GM23338 (cell line): ENCODE measurements around the gene ENOSF1. TPM values are rescaled to one million over a fixed set of nuclear protein-coding genes. Genes with fewer than 3 reads are reported as not detected.
A peak's percentile ranks its signal among the peaks of the same experiment; 100 is the strongest.

ENCODE experiments used
- ATAC-seq: fragments of 200-7000 bp; cut with Tn5 transposase; 3 replicates; pipeline ENCODE4 v1.9.1; 2020
- DNase-seq: peaks from one replicate; pipeline ENCODE4 v3.0.0-alpha.2; 2015; ENCODE audit warnings: low spot score
- H2AFZ ChIP-seq: fragments of 200-600 bp; sonication (generic); 2 replicates; pipeline ENCODE4 v1.8.0; 2016; ENCODE audit warnings: antibody characterized with exemption, mild to moderate bottlenecking, moderate library complexity
- H3F3A ChIP-seq: fragments of 200-600 bp; sonication (generic); replicated peaks from 2 replicates; pipeline ENCODE4 v1.8.0; 2017; ENCODE audit warnings: antibody characterized with exemption, mixed run types, low read depth
- H3K27ac ChIP-seq: fragments of 200-600 bp; sonication (generic); 2 replicates; pipeline ENCODE4 v1.6.1; 2016; ENCODE audit warnings: low read depth
- H3K27me3 ChIP-seq: fragments of 200-600 bp; sonication (generic); 2 replicates; pipeline ENCODE4 v1.8.0; 2016; ENCODE audit warnings: mild to moderate bottlenecking, mixed run types, moderate library complexity; ENCODE audit not compliant: insufficient read depth
- H3K36me3 ChIP-seq: fragments of 200-600 bp; sonication (generic); 2 replicates; pipeline ENCODE4 v1.8.0; 2016; ENCODE audit warnings: mild to moderate bottlenecking; ENCODE audit not compliant: insufficient read depth
- H3K4me1 ChIP-seq: fragments of 200-600 bp; sonication (generic); 2 replicates; pipeline ENCODE4 v1.8.0; 2016; ENCODE audit warnings: mild to moderate bottlenecking, moderate library complexity; ENCODE audit not compliant: insufficient read depth
- H3K4me2 ChIP-seq: fragments of 200-600 bp; sonication (generic); 2 replicates; pipeline ENCODE4 v1.7.1; 2017; ENCODE audit warnings: mixed run types
- H3K4me3 ChIP-seq: fragments of 200-600 bp; sonication (generic); 2 replicates; pipeline ENCODE4 v1.6.1; 2016; ENCODE audit warnings: mixed run types
- H3K79me2 ChIP-seq: fragments of 200-600 bp; sonication (generic); replicated peaks from 2 replicates; pipeline ENCODE4 v1.8.0; 2017; ENCODE audit warnings: mild to moderate bottlenecking; ENCODE audit not compliant: insufficient read depth
- H3K9me2 ChIP-seq: fragments of 200-600 bp; sonication (generic); 2 replicates; pipeline ENCODE4 v1.8.0; 2017; ENCODE audit not compliant: insufficient read depth
- H4K20me1 ChIP-seq: fragments of 200-600 bp; sonication (generic); replicated peaks from 2 replicates; pipeline ENCODE4 v1.8.0; 2017; ENCODE audit warnings: mild to moderate bottlenecking; ENCODE audit not compliant: insufficient read depth
- H3K27ac Mint-ChIP-seq: 2 replicates; pipeline ENCODE4 v1.8.0; 2020; ENCODE audit warnings: inconsistent platforms, mild to moderate bottlenecking, moderate library complexity, mixed read lengths
- H3K27me3 Mint-ChIP-seq: 3 replicates; pipeline ENCODE4 v1.8.0; 2022; ENCODE audit warnings: low read depth, mild to moderate bottlenecking, moderate library complexity, mixed read lengths, inconsistent platforms; ENCODE audit not compliant: insufficient read depth, poor library complexity
- H3K36me3 Mint-ChIP-seq: 3 replicates; pipeline ENCODE4 v1.8.0; 2021; ENCODE audit warnings: low read depth, mild to moderate bottlenecking, inconsistent platforms, moderate library complexity, mixed read lengths
- H3K4me1 Mint-ChIP-seq: 3 replicates; pipeline ENCODE4 v1.8.0; 2020; ENCODE audit warnings: mild to moderate bottlenecking, inconsistent platforms, mixed read lengths
- H3K4me3 Mint-ChIP-seq: 3 replicates; pipeline ENCODE4 v1.8.0; 2021; ENCODE audit warnings: moderate library complexity, mild to moderate bottlenecking, inconsistent platforms, mixed read lengths
- H3K9me3 Mint-ChIP-seq: 3 replicates; pipeline ENCODE4 v1.8.0; 2020; ENCODE audit warnings: moderate library complexity, mild to moderate bottlenecking, inconsistent platforms, mixed read lengths
- CREB1 ChIP-seq: fragments of 250-450 bp; sonication (Bioruptor Pico); IDR thresholded peaks from 2 replicates; pipeline ENCODE4 v1.5.0; 2020; ENCODE audit warnings: low read depth, mild to moderate bottlenecking, moderate library complexity
- ETS1 ChIP-seq: IDR thresholded peaks from 2 replicates; pipeline ENCODE4 v1.6.1; 2016; ENCODE audit warnings: antibody characterized with exemption
- EZH2 ChIP-seq: fragments of 200-600 bp; sonication (generic); IDR thresholded peaks from one replicate; pipeline ENCODE4 v1.8.0; 2017; ENCODE audit warnings: antibody characterized with exemption, mild to moderate bottlenecking, low read depth; ENCODE audit not compliant: unreplicated experiment
- EZH2phosphoT487 ChIP-seq: fragments of 200-600 bp; sonication (generic); IDR thresholded peaks from one replicate; pipeline ENCODE4 v1.8.1; 2018; ENCODE audit warnings: antibody characterized with exemption; ENCODE audit not compliant: unreplicated experiment
- JUNB ChIP-seq: IDR thresholded peaks from one replicate; pipeline ENCODE4 v1.6.1; 2016; ENCODE audit warnings: antibody characterized with exemption; ENCODE audit not compliant: unreplicated experiment
- POLR2AphosphoS5 ChIP-seq: IDR thresholded peaks from 2 replicates; pipeline ENCODE4 v1.6.1; 2016; ENCODE audit warnings: antibody characterized with exemption, low read depth
- REST ChIP-seq: IDR thresholded peaks from one replicate; pipeline ENCODE4 v1.6.1; 2018; ENCODE audit warnings: antibody characterized with exemption; ENCODE audit not compliant: unreplicated experiment
- STAT1 ChIP-seq: IDR thresholded peaks from one replicate; pipeline ENCODE4 v1.6.1; 2016; ENCODE audit warnings: antibody characterized with exemption; ENCODE audit not compliant: unreplicated experiment
- ZNF114 ChIP-seq: fragments of 250-450 bp; sonication (Bioruptor Pico); IDR thresholded peaks from 2 replicates; pipeline ENCODE4 v1.5.0; 2020; ENCODE audit warnings: mild to moderate bottlenecking, moderate library complexity
- ZNF331 ChIP-seq: fragments of 250-450 bp; sonication (Bioruptor Pico); IDR thresholded peaks from 2 replicates; pipeline ENCODE4 v1.5.0; 2020; ENCODE audit warnings: low read depth, mild to moderate bottlenecking, moderate library complexity
- polyA plus RNA-seq: library from polyadenylated mRNA; unstranded; fragments of >200 nt; fragmentation: Nextera tagmentation; extraction: Ambion mirVana; gene quantifications from 2 replicates; pipeline ENCODE4 v1.2.1, GENCODE V29; 2016
- total RNA-seq: library from RNA; depleted of rRNA; stranded (reverse); fragments of >200 nt; shearing (Covaris generic); gene quantifications from 2 replicates; pipeline ENCODE4 v1.2.3, GENCODE V29; 2014

The ENOSF1 gene
- total and polyA plus RNA-seq, 2 experiments from 2014 or later: 30.1 to 36.4 TPM

- peaks cover 37% of the 10 kb centered on the region for H3K36me3 Mint-ChIP-seq
- no peaks in the 10 kb centered on the region for H3K9me2 ChIP-seq
- no peak for ATAC-seq
- no peak overlapping the region for H3K27ac Mint-ChIP-seq
- peaks cover 6% of the 10 kb centered on the region for H3K4me1 ChIP-seq
- H3F3A ChIP-seq: peaks cover 5% of the 10 kb centered on the region; the same call in 1 of the 2 replicates
- H3K4me3 Mint-ChIP-seq: peak overlapping the region; percentile 78
- DNase-seq: no peak
- H3K4me3 ChIP-seq: peak overlapping the region; percentile 98; the same call in 1 of the 2 replicates
- H3K27me3 Mint-ChIP-seq: peaks cover 6% of the 10 kb centered on the region
- peaks cover 35% of the 10 kb centered on the region for H4K20me1 ChIP-seq
- no peak overlapping the region for H3K27ac ChIP-seq
- H3K9me3 Mint-ChIP-seq: peaks cover 7% of the 10 kb centered on the region; the same call in 2 of the 3 replicates
- 0 out of 2 replicates have a peak, but pooled peaks cover 7% of the 10 kb centered on the region for H3K27me3 ChIP-seq
- H3K79me2 ChIP-seq: peaks cover 49% of the 10 kb centered on the region
- peaks cover 7% of the 10 kb centered on the region for H3K4me1 Mint-ChIP-seq
- no peaks in the 10 kb centered on the region; the same call in 1 of the 2 replicates for H3K36me3 ChIP-seq
- no peak overlapping the region for H2AFZ ChIP-seq
- no peak for TF ChIP-seq JUNB
- TF ChIP-seq ZNF114: no peak
- TF ChIP-seq REST: no peak
- TF ChIP-seq POLR2AphosphoS5: no peak
- TF ChIP-seq EZH2: no peak
- no peak for TF ChIP-seq STAT1
- peak overlapping the region; percentile 96; the same call in 1 of the 2 replicates for H3K4me2 ChIP-seq
These were observed 1.8 kb downstream of the ENOSF1 start for GRCh38 chr18:710418-711300.

DNA sequence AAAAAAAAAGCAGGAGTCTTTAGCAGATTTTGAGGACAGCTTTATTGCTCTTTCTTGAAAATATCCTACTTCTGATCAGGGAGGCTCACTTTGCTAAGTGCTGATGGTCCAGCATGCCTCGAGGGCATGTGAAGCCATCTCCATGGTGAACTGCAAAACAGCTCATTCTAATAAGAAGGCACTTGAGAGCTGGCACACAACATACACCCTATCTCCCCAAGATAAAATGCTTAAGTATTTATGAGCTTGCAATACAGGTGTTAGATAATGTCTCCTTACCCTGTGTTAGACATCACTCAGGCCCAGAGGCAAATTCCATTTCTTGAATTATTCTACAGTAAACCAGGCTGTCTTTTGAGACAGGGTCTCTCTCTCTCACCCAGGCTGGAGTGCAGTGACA, 2.7 kb downstream of the ENOSF1 start:
- peaks cover 58% of the 10 kb centered on the region for H3K79me2 ChIP-seq
- no peak for TF ChIP-seq EZH2
- TF ChIP-seq CREB1: no peak
- no peak for TF ChIP-seq POLR2AphosphoS5
- TF ChIP-seq EZH2phosphoT487: no peak
- TF ChIP-seq ETS1: no peak
- TF ChIP-seq ZNF331 (CRISPR knock-in tag): no peak
- TF ChIP-seq ZNF114: no peak
- no peak for TF ChIP-seq JUNB

More for the DNA sequence above, 2.7 kb downstream of the ENOSF1 start:
- Histone ChIP-seq H3K4me2 (no peak overlapping the region), H3K9me2 (no peaks in the 10 kb centered on the region), H3K4me3 (no peak overlapping the region), H3K36me3 (no peaks in the 10 kb centered on the region; the same call in 1 of the 2 replicates), H3F3A (peaks cover 5% of the 10 kb centered on the region; the same call in 1 of the 2 replicates), H3K27me3 (0 out of 2 replicates have a peak, but pooled peaks cover 7% of the 10 kb centered on the region), H3K27ac (no peak overlapping the region), H3K4me1 (peaks cover 6% of the 10 kb centered on the region), H2AFZ (no peak overlapping the region), H4K20me1 (peaks cover 44% of the 10 kb centered on the region)
- no peak for DNase-seq
- Mint-ChIP-seq H3K27me3 (peaks cover 6% of the 10 kb centered on the region), H3K9me3 (peaks cover 7% of the 10 kb centered on the region; the same call in 2 of the 3 replicates), H3K4me3 (no peak overlapping the region), H3K27ac (no peak overlapping the region), H3K36me3 (peaks cover 45% of the 10 kb centered on the region), H3K4me1 (peaks cover 7% of the 10 kb centered on the region)
- ATAC-seq: no peak
